Measurements from ENCODE around the gene ITGB1BP1. TPM values are rescaled to one million over a fixed set of nuclear protein-coding genes. Genes with fewer than 3 reads are reported as not detected.

Gene ITGB1BP1
- total and polyA plus RNA-seq, 10 of the 15 experiments (the other 5 are each of a cell fraction or from before 2014, with no cell fraction given): 50.2 to 273 (median 97.2) TPM

DNA sequence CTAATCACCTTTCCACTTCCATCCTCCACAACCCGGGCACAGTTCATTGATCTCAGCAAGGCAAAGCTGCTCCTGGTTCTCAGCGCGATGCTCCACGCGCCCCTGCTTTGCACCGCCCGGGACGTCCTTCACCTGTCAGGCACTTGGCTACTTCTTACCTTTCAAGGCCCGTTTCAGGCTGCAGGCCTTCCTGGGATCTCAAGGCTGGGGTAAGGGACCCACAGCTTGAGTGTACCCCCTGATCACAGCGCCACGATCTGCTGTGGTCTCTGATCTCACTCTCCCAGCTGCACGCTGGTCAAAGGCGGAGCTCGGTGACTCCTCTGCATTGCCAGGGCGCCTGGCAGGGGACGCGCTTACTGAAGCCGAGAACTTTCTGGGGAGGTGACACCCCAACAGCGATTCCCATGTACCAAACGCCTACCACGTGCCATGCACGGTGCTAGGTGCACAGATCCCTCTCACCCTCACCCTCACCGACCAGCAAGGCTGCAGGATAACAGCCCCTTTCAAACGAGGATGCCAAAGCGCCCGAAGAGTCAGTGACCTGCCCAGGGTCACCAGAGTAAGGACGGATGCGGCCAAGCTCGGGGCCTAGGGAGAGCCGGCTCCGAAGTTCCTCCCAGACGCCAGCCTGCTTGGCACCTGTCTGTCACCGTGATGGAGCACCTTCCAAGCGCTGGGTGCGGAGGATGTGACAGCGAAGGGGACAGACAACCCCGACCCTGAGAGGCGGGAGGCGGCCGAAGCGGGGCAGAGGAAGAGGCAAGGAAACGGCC lies 818 bp downstream of the ITGB1BP1 start (continued):
- TF ChIP-seq ZBTB40 (IDR thresholded peaks at IDR 0.05; ENCODE audit: borderline replicate concordance) (no peak), HDAC6 (IDR thresholded peaks at IDR 0.05; ENCODE audit: unreplicated experiment) (no peak), YY1 (IDR thresholded peaks at IDR 0.05; ENCODE audit: low read depth, low read length) (no peak), SIN3A (IDR thresholded peaks at IDR 0.05; ENCODE audit: low read depth, low read length) (no peak; the same call in 1 of the 2 replicates), BCL11A (IDR thresholded peaks at IDR 0.05; ENCODE audit: low read depth, low read length) (no peak), NR2F1 (conservative IDR thresholded peaks at IDR 0.05) (no peak), RFX5 (IDR thresholded peaks at IDR 0.05; ENCODE audit: low read depth, low read length) (no peak), SMC3 (IDR thresholded peaks at IDR 0.05; ENCODE audit: borderline replicate concordance, low read length) (no peak), ZNF274 (IDR thresholded peaks at IDR 0.05; ENCODE audit: insufficient read depth, insufficient read length) (no peak), NFXL1 (IDR thresholded peaks at IDR 0.05; ENCODE audit: borderline replicate concordance) (no peak), BMI1 (IDR thresholded peaks at IDR 0.05; ENCODE audit: borderline replicate concordance) (no peak), SMAD5 (IDR thresholded peaks at IDR 0.05; ENCODE audit: low read depth) (no peak), BHLHE40 (IDR thresholded peaks at IDR 0.05; ENCODE audit: borderline replicate concordance in 1 of 2, low read depth in 2 of 2, low read length in 1 of 2) (peak in 1 of 2 experiments; percentile 31; a peak in 1 of 4 replicates), KAT2A (conservative IDR thresholded peaks at IDR 0.05; ENCODE audit: control insufficient read depth, low read depth, low read length) (no peak), TCF3 (IDR thresholded peaks at IDR 0.05; ENCODE audit: borderline replicate concordance, insufficient read depth, low read depth, low read length) (no peak), POLR2AphosphoS2 (IDR thresholded peaks at IDR 0.05; ENCODE audit: low read depth, low read length) (no peak), PKNOX1 (IDR thresholded peaks at IDR 0.05) (peak; percentile 96), STAT1 (conservative IDR thresholded peaks at IDR 0.05) (no peak), ZNF207 (IDR thresholded peaks at IDR 0.05; ENCODE audit: borderline replicate concordance) (no peak)
- TF ChIP-seq, protein P1, sequence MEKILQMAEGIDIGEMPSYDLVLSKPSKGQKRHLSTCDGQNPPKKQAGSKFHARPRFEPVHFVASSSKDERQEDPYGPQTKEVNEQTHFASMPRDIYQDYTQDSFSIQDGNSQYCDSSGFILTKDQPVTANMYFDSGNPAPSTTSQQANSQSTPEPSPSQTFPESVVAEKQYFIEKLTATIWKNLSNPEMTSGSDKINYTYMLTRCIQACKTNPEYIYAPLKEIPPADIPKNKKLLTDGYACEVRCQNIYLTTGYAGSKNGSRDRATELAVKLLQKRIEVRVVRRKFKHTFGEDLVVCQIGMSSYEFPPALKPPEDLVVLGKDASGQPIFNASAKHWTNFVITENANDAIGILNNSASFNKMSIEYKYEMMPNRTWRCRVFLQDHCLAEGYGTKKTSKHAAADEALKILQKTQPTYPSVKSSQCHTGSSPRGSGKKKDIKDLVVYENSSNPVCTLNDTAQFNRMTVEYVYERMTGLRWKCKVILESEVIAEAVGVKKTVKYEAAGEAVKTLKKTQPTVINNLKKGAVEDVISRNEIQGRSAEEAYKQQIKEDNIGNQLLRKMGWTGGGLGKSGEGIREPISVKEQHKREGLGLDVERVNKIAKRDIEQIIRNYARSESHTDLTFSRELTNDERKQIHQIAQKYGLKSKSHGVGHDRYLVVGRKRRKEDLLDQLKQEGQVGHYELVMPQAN (conservative IDR thresholded peaks at IDR 0.05): no peak
- TF ChIP-seq, protein P2, sequence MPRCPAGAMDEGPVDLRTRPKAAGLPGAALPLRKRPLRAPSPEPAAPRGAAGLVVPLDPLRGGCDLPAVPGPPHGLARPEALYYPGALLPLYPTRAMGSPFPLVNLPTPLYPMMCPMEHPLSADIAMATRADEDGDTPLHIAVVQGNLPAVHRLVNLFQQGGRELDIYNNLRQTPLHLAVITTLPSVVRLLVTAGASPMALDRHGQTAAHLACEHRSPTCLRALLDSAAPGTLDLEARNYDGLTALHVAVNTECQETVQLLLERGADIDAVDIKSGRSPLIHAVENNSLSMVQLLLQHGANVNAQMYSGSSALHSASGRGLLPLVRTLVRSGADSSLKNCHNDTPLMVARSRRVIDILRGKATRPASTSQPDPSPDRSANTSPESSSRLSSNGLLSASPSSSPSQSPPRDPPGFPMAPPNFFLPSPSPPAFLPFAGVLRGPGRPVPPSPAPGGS (IDR thresholded peaks at IDR 0.05; ENCODE audit: borderline replicate concordance, insufficient read depth, low read depth, low read length, poor library complexity, severe bottlenecking): no peak

Measured in GM12878 (cell line).